Umbilical cord (tissue), 2 donors: ENCODE data around the gene BEST4. TPM values are rescaled to one million over a fixed set of nuclear protein-coding genes. Genes with fewer than 3 reads are reported as not detected.
"Not testable (repeated sequence)": the region's sequence is repeated elsewhere in the genome, so short reads cannot be mapped to it uniquely, and the experiment has no call there.

Experiments
- DNase-seq: peaks from one replicate; pipeline ENCODE4 v3.0.0-alpha.2; 2015; ENCODE audit warnings: low spot score
- total RNA-seq: library from RNA; depleted of rRNA; stranded (reverse); fragments of >200 nt; gene quantifications from one replicate; pipeline ENCODE4 v1.2.3, GENCODE V29; 2014; ENCODE audit warnings: low replicate concordance; ENCODE audit not compliant: insufficient read depth

BEST4 gene
- total RNA-seq = 0.48 TPM

GRCh38 chr1:44788120-44788860 is at the start of gene BEST4:
Gene BEST4 (minus strand): TSS chr1:44788170. CDS start chr1:44787705, 465 bp downstream.
- no peak for DNase-seq

GRCh38 chr1:44835738-44836675 is 48.0 kb upstream of the BEST4 start:
- peak; percentile 78 for DNase-seq

GRCh38 chr1:44834328-44834727 is 46.4 kb upstream of the BEST4 start:
- DNase-seq = no peak

GRCh38 chr1:44832056-44832705 is 44.2 kb upstream of the BEST4 start:
- DNase-seq = no peak

GRCh38 chr1:44831516-44831915 is 43.5 kb upstream of the BEST4 start:
- no peak for DNase-seq

DNA sequence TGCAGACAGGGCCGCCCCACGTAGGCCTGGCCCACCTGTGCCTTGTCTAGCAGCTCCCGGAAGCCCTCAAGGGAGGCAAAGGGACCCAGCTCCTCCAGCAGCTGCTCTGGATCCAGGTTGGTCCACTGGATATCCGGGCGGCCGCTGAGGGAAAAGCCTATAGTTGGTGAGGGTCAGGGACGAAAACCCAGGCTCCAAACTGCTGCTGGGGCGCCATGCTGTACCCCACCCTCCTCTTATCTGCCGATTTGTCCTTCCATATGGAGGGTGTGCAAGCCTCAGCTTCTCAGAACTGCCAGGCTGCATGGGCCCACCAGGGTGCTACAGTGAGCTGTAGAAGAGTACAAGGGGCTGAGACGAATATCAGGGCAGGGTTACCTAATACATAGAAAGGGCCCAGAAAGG is 42.9 kb upstream of the BEST4 start:
- no peak for DNase-seq

- no peak for DNase-seq
Measured at GRCh38 chr1:44829506-44830384, 41.8 kb upstream of the BEST4 start.

DNA sequence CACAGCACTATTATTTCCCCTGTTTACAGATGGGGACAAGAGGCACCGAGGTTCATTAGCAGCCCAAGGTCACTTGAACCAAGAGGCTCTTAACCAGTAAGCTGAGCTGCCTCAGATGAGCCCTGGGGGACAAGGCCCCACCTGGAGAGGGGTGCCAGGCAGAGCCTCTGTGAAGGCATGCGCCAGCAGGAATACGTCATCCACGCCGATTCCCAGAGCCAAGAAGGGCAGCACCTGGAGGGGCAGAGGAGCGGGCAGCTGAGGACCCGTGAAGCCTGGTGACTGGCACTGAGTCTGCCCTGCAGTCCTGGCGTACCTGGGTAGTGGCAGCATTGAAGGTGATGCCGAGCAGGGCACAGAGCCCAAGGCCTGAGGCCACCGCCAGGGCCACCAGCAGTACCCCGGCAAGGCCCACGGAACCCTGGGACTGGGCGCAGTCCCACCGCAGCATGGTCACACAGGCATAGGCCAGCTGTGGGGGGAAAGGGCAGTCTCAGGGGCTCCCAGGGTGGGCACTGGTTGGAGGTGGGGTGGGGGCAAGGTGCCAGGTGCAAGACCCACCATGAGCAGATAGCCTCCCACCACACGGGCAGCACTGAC is 41.0 kb upstream of the BEST4 start:
- no peak for DNase-seq

- no peak for DNase-seq
Measured at GRCh38 chr1:44828003-44828651, 40.2 kb upstream of the BEST4 start.

DNA sequence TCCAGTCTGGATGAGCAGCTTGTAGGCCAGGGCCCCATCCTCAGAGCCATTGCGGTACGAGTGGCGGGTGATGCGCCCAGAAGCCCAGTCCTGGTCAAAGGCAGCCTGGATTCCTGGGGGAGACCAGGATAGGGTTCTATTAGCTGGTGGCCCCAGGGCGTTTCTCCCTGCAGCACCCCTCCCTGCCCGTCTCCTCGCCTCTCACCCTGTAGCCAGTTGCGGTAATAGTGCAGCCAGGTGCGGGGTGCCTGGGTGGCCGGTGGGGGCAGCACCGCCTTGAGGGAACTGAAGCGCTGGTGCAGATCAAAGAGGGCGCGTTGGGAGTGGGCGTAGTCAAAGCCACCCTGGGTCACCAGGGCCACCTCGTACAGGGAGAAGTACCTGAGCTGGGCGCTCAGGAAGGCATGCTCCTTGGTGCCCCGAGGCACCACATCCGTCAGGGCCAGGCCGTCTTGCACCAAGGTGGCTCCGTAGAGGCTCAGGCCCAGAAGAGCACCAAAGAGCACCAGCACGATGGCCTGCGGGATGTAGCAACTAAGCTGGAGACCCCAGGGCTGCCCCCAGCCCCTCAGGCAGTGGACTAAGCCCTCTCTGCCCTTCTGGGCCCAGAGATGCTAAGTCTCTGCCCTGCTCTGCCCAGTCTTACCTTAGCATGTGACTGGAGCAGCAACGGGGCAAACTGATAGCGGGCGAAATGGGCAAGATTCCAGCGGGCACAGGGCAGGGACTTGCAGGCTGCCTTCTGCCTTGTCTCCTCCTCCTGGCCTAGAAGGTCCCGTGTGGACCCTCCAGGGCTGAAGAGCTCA is 39.4 kb upstream of the BEST4 start:
- DNase-seq = no peak

DNA sequence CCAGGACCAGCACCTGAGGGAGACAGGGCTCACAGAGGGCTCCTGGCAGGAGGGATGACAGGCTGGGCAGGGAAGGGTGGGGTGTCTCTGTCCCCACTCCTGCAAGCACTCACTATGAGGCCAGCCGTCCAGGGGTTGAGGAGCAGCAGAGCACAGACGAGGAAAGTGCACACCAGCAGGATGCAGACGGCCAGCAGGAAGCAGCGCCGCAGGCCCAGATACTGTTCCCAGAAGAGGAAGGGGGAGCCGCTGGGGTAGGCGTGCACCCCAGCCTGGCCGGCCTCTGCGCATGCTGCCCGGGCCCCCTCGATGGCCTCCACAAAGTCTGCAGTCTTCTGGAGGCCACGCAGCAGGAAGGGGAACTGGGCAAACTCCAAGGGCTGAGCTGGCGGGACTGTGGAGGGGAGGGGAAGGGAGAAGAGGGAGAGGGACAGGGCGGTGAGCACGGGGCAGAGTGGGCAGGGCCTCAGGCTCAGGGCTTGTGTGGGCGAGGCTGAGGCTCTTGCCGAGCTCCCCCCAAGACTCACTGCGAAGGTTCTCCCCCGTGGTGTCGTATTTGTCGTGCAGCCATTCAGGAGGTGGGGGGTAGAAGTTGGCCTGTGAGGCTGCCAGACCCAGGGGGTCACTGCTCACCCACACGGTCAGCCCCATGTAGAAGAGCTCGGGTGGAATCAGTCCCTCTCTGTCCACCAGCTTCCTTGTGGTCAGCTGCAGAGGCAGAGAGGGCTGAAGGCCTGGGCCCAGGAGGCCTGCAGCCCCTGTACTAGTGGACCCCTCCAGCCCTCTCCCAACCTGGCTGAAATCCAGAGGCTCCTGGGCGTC is 38.6 kb upstream of the BEST4 start:
- peak; percentile 77 for DNase-seq

DNA sequence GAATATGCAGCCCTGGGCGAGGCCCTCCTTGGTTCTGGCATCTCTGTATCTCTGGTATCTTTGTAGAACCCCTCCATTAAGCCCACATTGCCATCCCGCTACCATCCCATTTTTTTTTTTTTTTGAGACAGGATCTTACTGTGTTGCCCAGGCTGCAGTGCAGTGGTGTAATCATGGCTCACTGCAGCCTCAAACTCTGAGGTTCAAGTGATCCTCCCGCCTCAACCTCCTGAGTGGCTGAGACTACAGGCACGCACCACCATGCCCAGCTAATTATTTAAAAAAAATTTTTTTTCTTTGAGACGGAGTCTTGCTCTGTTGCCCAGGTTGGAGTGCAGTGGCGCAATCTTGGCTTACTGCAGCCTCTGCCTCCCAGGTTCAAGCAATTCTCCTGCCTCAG is 36.4 kb upstream of the BEST4 start:
- not testable (repeated sequence) for DNase-seq

DNA sequence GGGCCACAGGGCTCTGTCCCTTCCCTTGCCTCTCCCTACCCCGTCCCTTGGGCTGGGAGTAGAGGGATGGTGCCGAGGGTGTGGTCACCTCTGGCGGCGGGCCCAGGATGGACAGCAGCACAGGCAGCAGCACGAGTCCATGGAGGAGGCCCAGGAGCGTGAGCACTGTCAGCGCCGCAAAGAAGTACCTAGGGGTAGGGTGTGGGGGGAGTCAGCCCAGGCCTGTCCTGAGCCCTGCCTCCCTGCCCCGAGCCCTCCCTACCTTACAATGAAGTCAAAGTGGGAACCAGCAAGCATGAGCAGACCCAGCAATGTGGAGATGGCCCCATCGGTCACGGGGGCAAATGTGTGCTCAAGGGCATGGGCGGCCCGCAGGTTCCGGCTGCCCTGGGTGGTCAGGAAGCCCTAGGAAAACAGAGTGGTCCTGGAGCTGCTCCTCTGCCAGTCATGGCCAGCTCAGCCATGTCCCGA is 35.0 kb upstream of the BEST4 start:
- DNase-seq = no peak

DNA sequence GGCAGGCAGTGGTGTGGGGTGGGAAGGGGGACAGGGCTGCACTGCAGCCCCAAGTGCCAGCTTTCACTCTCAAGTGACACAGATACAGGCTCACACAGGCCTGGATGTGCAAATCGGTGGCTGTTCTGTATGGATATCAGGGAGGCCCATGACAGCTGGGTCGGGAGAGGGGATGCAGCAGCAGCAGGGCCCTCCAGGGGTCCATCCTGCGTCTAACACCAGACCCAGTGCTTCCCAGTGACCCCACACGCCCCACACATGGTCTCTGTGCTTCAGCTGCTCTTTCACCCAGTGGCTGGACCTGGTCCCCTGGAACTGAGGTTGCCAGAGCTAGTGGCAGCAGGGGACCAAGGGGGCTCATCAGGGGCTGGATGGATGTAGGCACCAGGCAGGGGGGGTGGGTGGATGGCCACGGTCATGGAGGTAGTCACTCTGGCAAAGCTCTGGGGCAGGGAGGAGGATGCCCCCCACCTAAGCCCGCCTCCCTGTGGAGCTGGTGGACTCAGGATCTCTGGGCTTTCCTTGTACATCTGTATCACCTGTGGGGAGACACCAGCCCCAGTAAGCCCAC is 34.2 kb upstream of the BEST4 start:
- no peak for DNase-seq

DNA sequence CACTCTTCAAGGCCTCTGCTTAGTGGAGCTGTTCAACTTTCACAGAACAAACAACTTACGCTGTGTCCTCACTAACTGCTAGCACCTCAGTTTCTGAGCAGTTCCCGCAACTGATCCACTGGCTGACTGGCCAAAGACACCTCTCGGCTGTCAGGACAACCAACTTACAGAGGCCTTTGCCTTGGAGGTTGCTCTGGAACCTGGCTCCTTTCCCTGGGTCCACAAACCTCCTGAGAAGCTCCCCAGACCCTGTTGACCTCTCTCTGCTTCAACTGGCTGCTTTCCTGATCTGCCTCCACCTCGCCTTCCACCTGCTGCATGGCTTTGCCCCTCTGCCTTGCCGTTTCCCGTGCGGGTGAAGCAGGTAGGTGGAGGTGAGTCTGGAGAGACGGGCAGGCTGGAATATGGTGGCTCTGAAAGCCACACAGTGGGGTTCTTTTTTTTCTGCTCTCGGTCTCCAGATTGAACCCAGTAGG is 33.3 kb upstream of the BEST4 start:
- DNase-seq = no peak

- DNase-seq = no peak
Measured at GRCh38 chr1:44820328-44821239, 32.6 kb upstream of the BEST4 start.
